ENCODE results near the gene CHD6. TPM values are rescaled to one million over a fixed set of nuclear protein-coding genes. Genes with fewer than 3 reads are reported as not detected.

The CHD6 gene
- total RNA-seq, 2 donors from 2014 or later: 27.8 to 29.4 TPM

DNA sequence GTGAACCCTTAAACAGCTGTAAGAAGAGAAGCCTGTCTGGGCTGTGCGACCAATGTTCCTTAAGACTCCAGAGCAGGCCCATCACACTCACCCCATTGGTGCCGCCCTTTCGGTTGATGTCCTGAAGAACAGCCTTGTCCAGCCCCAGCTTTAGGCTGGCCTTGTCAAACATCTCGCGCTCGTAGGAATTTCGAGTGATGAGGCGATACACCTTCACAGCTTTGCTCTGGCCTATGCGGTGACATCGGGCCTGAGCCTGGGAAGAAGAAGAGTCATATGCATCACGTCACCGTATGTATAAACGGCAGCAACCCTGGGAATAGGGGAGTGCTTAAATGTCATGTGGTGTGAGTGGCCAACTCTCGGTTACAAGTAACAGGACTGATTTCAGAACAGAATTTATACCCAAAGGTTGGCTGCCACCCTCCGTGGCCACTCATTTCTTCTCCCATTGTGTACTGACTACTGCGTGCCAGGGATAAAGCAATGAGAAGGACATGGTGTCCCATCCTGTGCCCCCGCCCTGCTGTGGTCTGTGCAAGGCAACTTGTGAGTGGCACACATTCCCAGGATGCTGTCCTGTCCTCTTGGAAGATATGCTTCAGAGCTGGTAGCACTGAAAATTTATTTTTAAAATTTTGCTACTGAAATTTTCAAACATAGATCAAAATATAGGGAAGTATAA, 160.9 kb downstream of the CHD6 start:
- ATAC-seq (no peak), DNase-seq (no peak)
- intact Hi-C loops (cut with DNase I, micrococcal nuclease): no loop called here

DNA sequence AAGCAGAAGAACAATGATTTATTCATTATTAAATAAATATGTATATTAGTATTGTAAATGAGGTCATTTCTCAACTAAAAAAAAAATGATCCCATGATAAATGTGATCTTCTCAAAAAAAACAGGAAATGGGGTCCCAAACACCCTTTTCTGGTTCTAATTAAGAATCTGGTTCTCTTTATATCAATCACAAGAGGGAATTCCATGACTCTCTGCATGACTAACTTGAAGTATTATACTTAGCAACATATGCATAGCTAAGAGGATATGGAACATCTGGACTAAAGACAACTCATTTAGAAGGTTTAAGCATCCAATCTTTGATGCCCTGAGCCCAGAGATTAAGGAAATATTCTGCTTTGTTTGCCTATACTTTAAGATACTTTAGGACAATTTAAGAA, 161.8 kb downstream of the CHD6 start:
- ATAC-seq (no peak), DNase-seq (no peak)
- intact Hi-C loops (cut with DNase I, micrococcal nuclease): no loop called here

DNA sequence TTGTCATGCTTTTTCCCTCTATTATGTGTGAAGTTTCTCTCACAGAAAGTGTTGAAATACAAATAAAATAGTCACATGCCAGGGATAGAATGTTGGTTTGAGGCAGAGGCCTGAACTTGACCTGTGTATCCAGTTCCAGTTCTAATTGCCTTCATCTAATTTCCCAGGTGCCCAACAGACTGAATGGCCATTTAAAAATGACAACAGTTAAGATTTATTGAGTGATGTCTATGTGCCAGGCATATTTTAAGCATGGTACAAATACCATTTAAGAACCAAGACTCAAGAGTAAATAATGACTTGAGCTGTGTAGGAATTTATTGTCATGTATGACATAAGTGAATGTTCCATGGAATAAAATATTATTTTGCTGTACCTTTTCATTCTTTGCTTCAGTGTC, 163.9 kb downstream of the CHD6 start:
- DNase-seq (no peak), ATAC-seq (no peak)
- intact Hi-C loops (cut with DNase I, micrococcal nuclease): no loop called here

DNA sequence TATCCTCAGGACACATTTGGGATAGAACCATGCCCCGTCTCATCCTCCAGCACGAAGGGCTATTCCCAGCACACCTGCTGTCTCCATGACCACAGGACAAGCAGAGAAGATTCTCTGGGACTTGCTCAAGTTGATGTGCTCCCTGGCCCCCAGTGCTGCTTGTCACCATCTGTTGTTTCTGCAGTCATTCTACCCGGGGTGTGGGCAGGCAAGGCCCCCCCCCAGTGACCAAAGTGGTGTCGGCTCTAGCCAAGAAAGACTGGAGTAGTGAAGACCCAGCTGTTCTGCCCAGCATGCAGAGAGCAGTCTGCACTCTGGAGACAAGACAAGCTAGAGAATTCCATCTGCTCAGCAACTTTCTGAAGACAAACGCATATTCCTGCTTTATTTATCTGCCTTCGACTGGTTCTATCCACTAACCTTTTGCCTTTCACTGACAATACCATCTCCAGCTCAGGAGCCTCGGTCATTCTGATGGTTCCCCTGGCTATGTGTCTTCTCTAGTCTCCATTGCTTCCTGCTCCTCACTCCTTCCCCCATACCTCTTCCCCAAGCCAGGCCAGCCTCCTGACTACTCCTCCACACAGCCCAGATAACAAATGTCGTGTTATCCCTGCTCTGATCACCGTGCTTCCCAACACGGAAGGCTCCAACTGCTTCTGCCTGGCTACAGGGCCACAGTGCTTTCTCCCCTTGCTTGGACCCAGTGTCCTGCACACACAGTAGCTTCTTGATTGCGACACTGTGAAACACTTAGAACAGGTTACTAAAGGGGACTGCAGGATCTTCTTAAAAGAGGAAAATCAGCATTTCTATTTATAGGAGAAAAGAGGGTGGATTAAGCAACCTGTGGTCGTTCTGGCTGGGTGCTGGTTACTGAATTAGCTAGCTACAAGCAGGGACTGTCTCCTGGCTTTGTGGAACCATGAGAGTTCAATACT, 164.9 kb downstream of the CHD6 start:
- no peak for DNase-seq
- no peak for ATAC-seq
- intact Hi-C loops (cut with DNase I, micrococcal nuclease): no loop called here

DNA sequence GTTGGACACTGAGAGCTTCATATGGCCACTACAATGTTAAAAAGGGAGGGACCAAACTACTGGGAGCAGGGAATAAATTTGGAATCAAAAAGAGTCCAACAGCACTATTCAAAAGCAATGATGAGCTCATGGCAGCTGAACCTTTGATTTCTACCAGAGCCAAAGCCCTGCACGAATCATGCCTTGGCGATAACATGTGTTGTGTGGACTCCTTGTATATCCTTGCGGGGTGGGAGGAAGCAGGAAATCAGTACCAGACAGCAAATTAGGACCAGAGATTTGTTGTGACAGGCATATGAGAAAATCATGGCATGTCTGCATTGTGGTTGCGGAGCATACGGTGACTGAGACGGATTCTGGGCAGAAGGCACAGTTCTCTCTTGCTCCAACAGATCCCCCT, 166.0 kb downstream of the CHD6 start:
- no peak for ATAC-seq
- no peak for DNase-seq
- intact Hi-C loops (cut with DNase I, micrococcal nuclease): no loop called here

DNA sequence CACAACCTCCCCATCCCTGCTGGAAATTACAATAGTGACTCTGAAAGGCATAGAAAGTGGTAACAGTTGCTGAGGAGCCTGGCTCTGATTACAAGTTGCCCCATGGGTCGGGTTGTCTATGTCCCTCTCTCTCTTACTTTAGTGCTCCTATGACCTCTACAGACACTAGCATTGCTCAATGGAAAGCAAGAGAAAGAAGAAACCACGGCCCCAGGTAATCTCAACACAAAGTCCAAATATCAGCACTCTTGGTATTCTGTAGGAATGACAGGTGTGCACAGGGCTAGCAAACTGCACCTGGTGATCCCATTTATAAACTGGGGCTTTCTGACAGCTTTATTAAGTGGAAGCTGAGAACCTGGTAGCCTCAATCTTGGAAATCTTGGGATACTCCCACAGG, 171.2 kb downstream of the CHD6 start:
- intact Hi-C loops (cut with DNase I, micrococcal nuclease): no loop called here
- no peak for ATAC-seq
- no peak for DNase-seq

DNA sequence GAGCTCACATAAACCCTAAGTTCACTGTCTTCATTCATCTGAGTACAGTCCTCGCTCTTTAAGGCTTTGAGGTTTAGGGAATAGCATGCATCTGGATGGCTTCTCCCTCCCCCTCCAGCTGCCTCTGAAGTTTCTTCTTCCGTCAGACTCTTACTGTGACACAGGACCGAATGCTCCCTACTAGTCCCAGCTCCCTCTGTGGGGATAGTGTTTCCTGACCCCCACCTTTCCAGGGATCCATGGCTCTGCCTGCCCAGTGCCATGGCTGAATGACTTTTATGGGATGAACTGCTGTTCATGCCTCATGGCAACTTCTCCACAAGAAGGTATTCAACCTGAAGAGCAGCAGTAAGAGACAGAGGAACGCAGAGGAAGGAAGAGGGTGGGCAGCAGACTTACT, 171.7 kb downstream of the CHD6 start:
- DNase-seq (no peak), ATAC-seq (no peak)
- intact Hi-C loops (cut with DNase I, micrococcal nuclease): no loop called here

DNA sequence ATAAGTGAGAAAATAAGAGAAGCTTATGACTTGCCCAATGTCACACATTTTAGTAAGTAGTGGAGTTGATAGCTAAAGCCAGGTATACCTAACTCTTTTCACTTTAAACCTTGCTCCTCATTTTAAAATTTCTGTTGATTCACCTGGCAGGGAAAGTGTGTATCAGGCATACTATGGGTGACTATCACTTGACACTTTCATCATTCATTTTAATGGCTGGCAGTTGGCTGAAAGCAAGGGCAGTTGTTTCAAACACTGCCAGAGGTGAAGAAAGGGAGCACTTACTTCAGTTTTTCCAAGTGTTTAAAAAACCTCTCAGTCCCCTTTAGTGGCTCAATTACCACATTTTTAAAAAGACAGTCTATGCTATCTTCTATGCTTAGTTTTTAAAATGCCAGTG, 173.4 kb downstream of the CHD6 start:
- intact Hi-C loops (cut with DNase I, micrococcal nuclease): no loop called here
- DNase-seq (no peak), ATAC-seq (no peak)

DNA sequence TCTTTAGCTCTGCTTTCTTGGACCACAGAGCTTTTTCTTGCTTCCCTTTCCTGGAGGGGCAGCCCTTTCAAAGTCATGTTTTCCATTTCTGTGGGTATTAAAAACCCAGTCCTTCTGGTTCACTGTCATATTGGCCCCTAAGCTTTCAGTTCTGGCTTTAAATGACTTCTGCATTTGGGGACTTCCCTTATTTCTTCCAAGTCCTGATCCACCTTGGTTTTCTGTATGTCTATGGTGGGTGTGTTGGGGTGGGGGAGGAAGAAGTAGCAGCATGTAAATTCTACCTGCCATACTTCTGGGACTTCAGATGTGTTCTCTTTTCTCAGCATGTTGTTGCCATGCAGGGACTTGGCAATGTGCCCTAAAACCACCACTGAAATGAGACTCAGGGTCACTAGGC, 174.5 kb downstream of the CHD6 start:
- DNase-seq: no peak

DNA sequence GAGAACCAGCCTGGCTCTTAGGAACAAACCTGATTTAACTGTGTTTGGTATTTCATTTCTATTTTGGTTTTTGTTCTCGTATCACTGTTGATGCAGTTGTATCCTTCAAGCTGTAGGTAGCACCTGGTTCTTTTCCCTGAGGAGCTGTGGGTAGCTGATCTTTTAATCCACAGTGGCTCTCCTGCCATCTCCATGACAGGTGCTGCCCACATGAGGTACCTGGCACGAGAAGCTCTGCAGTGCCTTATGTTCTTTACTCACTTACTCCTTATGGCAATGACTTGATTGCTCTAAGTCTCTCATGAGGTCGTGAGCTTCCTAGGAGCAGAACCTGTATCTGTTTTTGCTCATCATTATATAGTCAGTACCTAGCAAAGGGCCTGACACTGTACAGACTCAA, 177.3 kb downstream of the CHD6 start:
- ATAC-seq (no peak), DNase-seq (no peak)
- intact Hi-C loops (cut with DNase I, micrococcal nuclease): no loop called here

More for the DNA sequence above, 174.5 kb downstream of the CHD6 start:
- intact Hi-C loops (cut with DNase I, micrococcal nuclease): no loop called here
- no peak for ATAC-seq

DNA sequence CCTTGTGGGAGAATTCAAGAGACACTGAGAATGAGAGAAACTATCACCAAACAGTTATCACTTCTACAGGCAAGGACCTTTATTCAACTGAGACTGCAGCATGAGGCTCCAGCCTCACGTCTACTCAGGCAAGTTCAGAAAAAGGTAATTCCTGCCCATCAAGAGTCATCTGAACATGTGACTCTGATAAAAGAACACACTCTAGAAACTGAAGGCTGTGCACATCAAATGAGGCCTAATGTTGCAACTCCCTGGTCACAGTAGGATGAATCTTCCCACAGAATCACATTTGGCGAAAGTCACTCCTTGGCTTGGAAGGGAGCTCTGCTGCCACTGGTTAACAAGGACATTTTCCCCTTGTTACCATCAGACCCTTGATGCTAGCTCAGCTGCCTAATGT, 180.3 kb downstream of the CHD6 start:
- no peak for DNase-seq
- intact Hi-C loops (cut with DNase I, micrococcal nuclease): no loop called here
- no peak for ATAC-seq

DNA sequence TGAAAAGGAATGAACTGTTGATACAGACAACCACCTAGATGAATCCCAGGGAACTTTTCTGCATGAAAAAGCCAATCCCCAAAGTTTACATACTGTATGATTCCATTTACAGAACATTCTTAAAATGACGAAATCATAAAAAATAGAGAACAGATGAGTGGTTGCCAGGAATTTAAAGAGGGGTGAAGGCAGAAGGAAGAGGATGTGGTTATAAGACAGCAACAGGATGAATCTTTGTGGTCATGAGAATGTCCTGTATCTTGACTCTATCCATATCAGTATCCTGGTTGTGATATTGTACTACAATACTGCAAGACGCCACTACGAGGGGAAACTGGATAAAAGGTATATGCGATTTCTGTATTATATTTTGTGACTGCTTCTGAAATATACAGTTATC, 181.5 kb downstream of the CHD6 start:
- DNase-seq: no peak
- no peak for ATAC-seq
- intact Hi-C loops (cut with DNase I, micrococcal nuclease): no loop called here

DNA sequence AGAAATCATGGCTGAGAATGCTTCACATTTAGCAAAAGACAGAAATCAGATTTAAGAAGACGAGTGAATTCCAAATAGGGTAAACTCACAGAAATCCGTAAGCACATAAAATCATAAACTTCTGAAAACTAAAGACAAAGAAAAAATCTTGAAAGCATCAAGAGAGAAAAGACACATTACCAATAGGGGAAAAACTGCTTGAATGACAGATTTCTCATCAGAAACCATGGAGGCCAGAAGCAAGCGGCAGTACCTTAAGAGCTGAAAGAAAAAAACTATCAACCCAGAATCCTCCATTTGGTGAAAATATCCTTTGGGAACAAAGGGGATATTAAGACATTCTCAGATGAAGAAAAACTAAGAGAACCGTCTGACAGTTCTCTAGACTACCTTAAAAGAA, 185.0 kb downstream of the CHD6 start:
- ATAC-seq: no peak
- intact Hi-C loops (cut with DNase I, micrococcal nuclease): no loop called here
- no peak for DNase-seq

DNA sequence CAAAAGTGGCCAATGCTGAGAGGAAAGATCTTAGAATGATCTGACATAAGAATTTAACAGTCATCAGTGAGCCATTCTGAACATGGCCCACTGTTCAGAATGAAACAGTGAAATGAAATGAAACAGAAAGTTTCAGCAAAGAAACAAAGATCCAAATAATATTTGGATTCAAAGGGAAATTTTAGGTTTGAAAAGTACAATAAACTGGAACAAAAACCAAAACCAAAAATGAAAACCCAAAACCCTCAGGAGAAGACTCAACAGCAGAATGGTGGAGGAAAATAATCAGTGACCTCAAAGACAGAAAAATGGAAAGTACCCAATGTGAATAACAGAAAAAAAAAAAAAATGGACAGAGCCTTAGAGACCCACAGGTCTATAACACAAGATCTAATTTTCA, 185.4 kb downstream of the CHD6 start:
- DNase-seq (no peak), ATAC-seq (no peak)
- intact Hi-C loops (cut with DNase I, micrococcal nuclease): no loop called here

DNA sequence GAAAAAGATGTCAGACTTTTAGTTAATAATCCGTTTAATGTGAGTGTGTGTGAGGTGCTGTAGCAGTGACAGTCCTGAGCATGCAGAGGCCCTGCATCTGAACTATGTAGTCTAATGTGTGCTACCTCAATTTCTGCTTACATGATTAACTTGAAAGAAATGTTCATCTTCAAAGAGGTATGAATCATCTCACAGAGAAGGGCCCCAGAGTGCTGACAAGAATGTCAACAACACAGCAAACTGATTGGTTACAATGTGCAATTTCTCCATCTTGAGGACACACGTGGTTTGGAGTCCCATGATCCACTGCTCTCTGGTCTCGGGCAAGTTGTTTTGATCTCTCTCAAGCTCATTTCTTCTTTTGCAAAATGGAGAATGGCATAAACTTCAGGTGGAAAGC, 189.9 kb downstream of the CHD6 start:
- ATAC-seq (no peak), DNase-seq (no peak)
- intact Hi-C loops (cut with DNase I, micrococcal nuclease): no loop called here

DNA sequence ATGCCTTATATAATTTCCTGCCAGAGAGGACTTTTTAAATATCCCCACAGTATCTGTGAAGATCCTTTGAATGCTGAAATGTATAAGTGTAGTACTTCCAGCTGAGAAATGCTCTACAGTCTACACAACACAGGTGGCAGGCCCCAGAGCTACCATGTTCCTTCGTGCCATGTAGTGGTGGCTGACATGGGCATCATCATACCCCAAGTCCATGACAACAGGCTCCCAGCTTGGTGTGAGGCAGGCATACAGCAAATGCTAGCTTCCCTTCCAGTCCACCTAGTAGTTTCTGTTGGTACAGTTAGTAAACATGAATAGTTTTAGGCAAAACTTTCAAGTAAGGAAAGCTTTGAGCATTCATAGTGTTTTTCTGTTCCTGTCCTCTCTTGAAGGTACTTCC, 190.3 kb downstream of the CHD6 start:
- DNase-seq (no peak), ATAC-seq (no peak)
- intact Hi-C loops (cut with DNase I, micrococcal nuclease): no loop called here

DNA sequence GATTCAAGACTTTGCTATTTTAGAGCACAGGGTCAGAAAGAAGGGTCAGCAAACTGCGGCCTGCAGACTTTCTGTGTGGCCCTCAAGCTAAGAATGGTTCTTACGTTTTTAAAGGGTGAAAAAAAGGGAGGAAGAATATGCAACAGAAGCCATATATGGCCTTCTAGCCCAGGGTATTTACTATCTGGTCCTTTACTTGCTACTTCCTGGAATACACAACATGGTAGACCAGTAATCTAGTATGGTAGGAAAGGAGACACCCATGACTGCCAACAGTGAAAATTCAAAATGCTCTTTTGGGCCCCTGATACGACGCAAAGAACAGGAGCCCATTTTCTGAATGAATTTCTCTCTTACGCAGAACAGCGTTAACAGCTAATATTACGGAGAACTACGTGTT, 191.2 kb downstream of the CHD6 start:
- intact Hi-C loops (cut with DNase I, micrococcal nuclease): no loop called here
- DNase-seq (no peak), ATAC-seq (no peak)

DNA sequence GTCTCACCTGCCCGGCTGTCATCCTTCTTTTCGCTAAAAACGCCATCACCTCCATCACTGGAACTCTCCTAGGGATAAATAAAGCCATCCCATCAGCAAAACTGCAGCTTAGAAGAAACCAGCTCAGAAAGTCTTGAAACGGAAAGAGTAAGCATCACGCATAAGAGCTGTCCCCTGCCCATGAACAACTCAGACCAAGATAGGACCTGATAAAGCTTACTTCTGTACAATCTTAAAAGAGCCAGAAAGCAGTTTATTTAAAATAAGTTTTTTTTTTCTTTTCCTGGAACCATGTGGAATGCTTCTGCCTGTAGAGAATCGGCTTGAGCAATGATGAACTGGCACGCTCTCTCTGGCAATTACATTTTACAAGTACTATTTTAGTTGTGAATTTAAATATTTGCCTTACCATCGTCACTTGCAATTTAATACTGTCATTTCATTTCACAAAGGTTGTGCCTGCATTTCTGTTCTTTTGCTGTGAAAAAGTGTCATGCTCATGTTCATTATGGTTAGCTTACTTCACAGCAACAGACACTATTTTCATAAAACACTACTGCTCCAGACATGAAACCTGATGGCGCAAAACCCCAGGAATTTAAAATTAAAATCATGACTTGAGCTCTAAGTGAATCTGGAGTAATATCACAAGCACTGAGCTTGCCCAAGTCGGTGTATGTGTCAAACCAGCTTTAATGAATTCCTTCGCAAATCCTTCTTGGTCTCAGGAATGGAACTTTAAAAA, 191.9 kb downstream of the CHD6 start:
- no peak for DNase-seq
- intact Hi-C loops (cut with DNase I, micrococcal nuclease): no loop called here
- no peak for ATAC-seq

DNA sequence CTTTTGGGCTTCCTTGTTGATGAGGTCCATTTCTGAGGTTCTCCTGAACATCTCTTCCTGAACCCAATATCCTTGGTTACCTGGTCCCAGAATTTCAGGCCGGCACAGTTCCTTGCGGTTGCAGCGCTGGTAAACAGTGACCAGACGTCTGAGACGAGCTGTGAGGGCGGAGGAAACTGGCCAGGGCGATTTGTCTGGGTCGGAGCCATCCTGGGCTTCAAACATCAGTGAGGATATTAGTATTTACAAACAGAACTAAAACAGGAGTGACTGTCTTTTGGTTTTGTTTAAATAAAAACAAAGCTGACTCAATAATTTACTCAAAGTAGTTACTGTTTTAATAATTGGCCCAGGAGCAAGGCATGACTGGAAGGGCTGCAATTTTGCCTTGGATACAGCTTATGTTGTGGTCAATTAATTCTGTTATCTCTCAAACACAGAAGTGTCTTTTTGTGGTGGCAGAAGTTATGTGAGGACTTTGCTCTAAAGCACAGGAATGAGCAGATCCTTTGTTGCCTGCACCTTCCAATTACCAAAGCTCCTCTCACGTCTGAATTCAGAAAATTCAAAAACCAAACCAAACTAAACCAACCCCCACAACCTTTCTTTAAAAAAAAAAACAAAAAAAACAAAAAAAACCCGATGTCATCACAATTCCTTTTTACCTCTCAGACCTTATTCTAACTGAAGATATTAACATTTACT, 192.8 kb downstream of the CHD6 start:
- ATAC-seq (no peak), DNase-seq (no peak)
- intact Hi-C loops (cut with DNase I, micrococcal nuclease): no loop called here

All from left colon (tissue), 2 donors.